ENCODE data around the gene CALM1. TPM values are rescaled to one million over a fixed set of nuclear protein-coding genes. Genes with fewer than 3 reads are reported as not detected.

Gene CALM1
- total RNA-seq, 1 donor from 2014 or later = 338 TPM

DNA sequence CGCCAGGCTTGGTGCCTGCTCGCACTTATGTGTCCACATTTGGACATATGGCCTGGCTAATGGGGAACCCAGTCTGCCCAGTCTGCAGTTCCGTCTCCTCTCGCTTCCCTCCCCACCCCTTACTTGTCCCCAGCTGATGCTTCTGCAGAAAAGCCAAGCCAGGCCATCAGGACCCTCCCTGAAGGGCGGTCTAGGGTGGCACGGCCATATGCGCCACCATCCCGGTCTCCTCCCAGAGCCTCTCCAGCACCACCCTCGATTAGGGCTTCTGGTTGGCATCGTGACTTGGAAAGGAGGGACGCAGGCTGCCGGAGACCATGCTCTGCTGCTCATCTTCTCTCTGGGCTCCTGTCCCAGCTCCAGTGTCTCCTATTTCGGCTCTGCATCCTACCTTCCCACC, 54.6 kb downstream of the CALM1 start:
- H3K27ac Mint-ChIP-seq (ENCODE audit: unreplicated experiment) = no peak overlapping the region

GRCh38 chr14:90451961-90452360, 55.1 kb downstream of the CALM1 start:
- H3K36me3 Mint-ChIP-seq (ENCODE audit: low read depth) = no peaks in the 10 kb centered on the region
- H3K9me3 Mint-ChIP-seq = peaks cover 5% of the 10 kb centered on the region
- no peak overlapping the region for H3K4me3 Mint-ChIP-seq
- H3K27me3 Mint-ChIP-seq (ENCODE audit: low read depth) = no peaks in the 10 kb centered on the region
- TF ChIP-seq, protein P1, sequence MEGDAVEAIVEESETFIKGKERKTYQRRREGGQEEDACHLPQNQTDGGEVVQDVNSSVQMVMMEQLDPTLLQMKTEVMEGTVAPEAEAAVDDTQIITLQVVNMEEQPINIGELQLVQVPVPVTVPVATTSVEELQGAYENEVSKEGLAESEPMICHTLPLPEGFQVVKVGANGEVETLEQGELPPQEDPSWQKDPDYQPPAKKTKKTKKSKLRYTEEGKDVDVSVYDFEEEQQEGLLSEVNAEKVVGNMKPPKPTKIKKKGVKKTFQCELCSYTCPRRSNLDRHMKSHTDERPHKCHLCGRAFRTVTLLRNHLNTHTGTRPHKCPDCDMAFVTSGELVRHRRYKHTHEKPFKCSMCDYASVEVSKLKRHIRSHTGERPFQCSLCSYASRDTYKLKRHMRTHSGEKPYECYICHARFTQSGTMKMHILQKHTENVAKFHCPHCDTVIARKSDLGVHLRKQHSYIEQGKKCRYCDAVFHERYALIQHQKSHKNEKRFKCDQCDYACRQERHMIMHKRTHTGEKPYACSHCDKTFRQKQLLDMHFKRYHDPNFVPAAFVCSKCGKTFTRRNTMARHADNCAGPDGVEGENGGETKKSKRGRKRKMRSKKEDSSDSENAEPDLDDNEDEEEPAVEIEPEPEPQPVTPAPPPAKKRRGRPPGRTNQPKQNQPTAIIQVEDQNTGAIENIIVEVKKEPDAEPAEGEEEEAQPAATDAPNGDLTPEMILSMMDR (conservative IDR thresholded peaks at IDR 0.05) = no peak
- peaks cover 27% of the 10 kb centered on the region for H3K4me1 Mint-ChIP-seq
- DNase-seq (ENCODE audit: low read depth, low spot score) = no peak
- H3K27ac Mint-ChIP-seq (ENCODE audit: unreplicated experiment) = no peak overlapping the region

More for the DNA sequence above, 54.6 kb downstream of the CALM1 start:
- H3K4me1 Mint-ChIP-seq = peaks cover 22% of the 10 kb centered on the region
- no peak for DNase-seq (ENCODE audit: low read depth, low spot score)
- H3K9me3 Mint-ChIP-seq = peaks cover 9% of the 10 kb centered on the region
- H3K4me3 Mint-ChIP-seq = no peak overlapping the region
- peaks cover 3% of the 10 kb centered on the region for H3K27me3 Mint-ChIP-seq (ENCODE audit: low read depth)
- peaks cover 4% of the 10 kb centered on the region for H3K36me3 Mint-ChIP-seq (ENCODE audit: low read depth)
- TF ChIP-seq, protein P1 (conservative IDR thresholded peaks at IDR 0.05) = no peak

DNA sequence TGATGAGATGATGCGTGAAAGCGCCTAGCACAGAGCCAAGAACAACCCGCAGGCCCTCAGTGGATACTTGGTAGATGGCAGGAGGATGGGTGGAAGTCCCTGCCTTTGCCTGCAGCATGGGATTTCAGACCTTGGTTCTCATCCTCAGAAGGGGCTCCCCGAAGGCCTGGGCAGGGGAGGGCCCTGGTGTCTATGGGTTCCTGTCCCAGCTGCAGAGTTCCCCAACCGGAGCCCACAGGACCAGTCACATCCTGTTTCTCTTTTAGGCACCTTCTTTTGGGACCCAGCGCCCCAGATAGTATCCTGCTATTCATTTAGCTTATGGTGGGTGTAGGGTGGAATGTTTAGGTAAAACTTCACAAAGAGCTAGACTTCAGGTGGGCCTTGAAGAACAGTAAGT, 55.5 kb downstream of the CALM1 start:
- Mint-ChIP-seq H3K4me1 (peaks cover 28% of the 10 kb centered on the region), H3K36me3 (ENCODE audit: low read depth) (no peaks in the 10 kb centered on the region), H3K27ac (ENCODE audit: unreplicated experiment) (peak overlapping the region; percentile 43), H3K9me3 (peaks cover 5% of the 10 kb centered on the region), H3K4me3 (peak overlapping the region; percentile 66), H3K27me3 (ENCODE audit: low read depth) (no peaks in the 10 kb centered on the region)
- DNase-seq (ENCODE audit: low read depth, low spot score) = no peak
- TF ChIP-seq, protein P1 (conservative IDR thresholded peaks at IDR 0.05) = no peak

DNA sequence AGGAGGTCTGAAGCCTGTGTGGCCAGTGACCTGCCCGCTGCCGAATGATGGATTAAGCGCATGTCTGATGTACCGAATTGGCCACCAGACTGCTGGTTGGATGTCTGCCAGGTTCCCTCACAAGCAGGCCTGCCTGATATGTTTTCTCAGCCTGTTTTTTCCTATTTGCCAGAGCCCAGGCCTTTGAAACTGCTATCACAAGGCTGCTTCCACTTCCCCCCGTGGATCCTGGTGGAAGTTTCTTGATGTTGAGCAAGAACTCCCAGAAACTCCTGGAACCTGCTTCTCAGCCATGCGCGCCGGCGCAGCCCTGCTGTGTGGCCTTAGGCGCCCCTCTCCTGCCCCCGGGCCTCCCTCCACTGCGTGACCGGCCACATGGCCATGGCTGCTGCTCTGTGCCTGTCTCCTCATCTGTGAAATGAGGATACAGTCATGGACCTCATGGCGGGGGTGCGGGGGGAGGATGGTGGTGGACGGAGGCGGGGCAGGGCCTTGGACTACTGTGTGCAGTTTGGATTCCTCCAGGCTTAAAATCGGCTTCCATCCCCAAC, 56.6 kb downstream of the CALM1 start:
- TF ChIP-seq, protein P1 (conservative IDR thresholded peaks at IDR 0.05) = no peak
- no peaks in the 10 kb centered on the region for H3K9me3 Mint-ChIP-seq
- H3K27ac Mint-ChIP-seq (ENCODE audit: unreplicated experiment) = peak overlapping the region; percentile 98
- no peaks in the 10 kb centered on the region for H3K36me3 Mint-ChIP-seq (ENCODE audit: low read depth)
- no peak overlapping the region for H3K4me3 Mint-ChIP-seq
- no peaks in the 10 kb centered on the region for H3K27me3 Mint-ChIP-seq (ENCODE audit: low read depth)
- DNase-seq (ENCODE audit: low read depth, low spot score) = no peak
- H3K4me1 Mint-ChIP-seq = peaks cover 28% of the 10 kb centered on the region

- Mint-ChIP-seq H3K27ac (ENCODE audit: unreplicated experiment) (peak overlapping the region; percentile 94), H3K9me3 (no peaks in the 10 kb centered on the region), H3K27me3 (ENCODE audit: low read depth) (no peaks in the 10 kb centered on the region), H3K36me3 (ENCODE audit: low read depth) (no peaks in the 10 kb centered on the region), H3K4me1 (peaks cover 28% of the 10 kb centered on the region), H3K4me3 (peak overlapping the region; percentile 83)
- DNase-seq (ENCODE audit: low read depth, low spot score) = peak; percentile 90
- TF ChIP-seq, protein P1 (conservative IDR thresholded peaks at IDR 0.05) = no peak
Measured at GRCh38 chr14:90454041-90455000, 57.5 kb downstream of the CALM1 start.

All from neural crest cell (in vitro differentiated cells).